Natural killer cell (primary cell): Measurements from ENCODE around the gene OBSCN. TPM values are rescaled to one million over a fixed set of nuclear protein-coding genes. Genes with fewer than 3 reads are reported as not detected.

Experiments used
- ATAC-seq, 3 donors: fragments of 150-1000 bp in 2 of 3; fragments of 200-7000 bp in 1 of 3; cut with Tn5 transposase; 1 replicate in 1 of 3; 2 replicates in 2 of 3; pipeline ENCODE4 v1.10.0; 2021; ENCODE audit warnings: mild to moderate bottlenecking in 2 of 3, moderate library complexity in 2 of 3
- DNase-seq, 2 donors: peaks; one replicate each; pipeline versions ENCODE4 v3.0.0 to v3.0.0-alpha.2; 2013 to 2021; ENCODE audit warnings: mixed read lengths in 1 of 2
- H3K27ac ChIP-seq: one replicate; pipeline ENCODE4 v1.5.1; 2013; ENCODE audit warnings: mild to moderate bottlenecking, low read length
- H3K27me3 ChIP-seq: one replicate; pipeline ENCODE4 v1.6.1; 2013; ENCODE audit warnings: low read length; ENCODE audit not compliant: control insufficient read depth, insufficient read depth
- H3K36me3 ChIP-seq: one replicate; pipeline ENCODE4 v1.6.1; 2013; ENCODE audit warnings: low read length; ENCODE audit not compliant: control insufficient read depth, insufficient read depth
- H3K4me1 ChIP-seq: one replicate; pipeline ENCODE4 v1.6.1; 2013; ENCODE audit warnings: low read length; ENCODE audit not compliant: control insufficient read depth, insufficient read depth
- H3K4me3 ChIP-seq: one replicate; pipeline ENCODE4 v1.5.1; 2013; ENCODE audit warnings: low read length
- H3K9me3 ChIP-seq: one replicate; pipeline ENCODE4 v1.6.1; 2013; ENCODE audit warnings: low read length; ENCODE audit not compliant: control insufficient read depth, insufficient read depth
- H3K27ac Mint-ChIP-seq, 2 donors: one replicate each; pipeline ENCODE4 v1.8.0; 2022; ENCODE audit warnings: mild to moderate bottlenecking in 2 of 2, mixed read lengths in 2 of 2, moderate library complexity in 1 of 2
- H3K27me3 Mint-ChIP-seq, 2 donors: one replicate each; pipeline ENCODE4 v1.8.0; 2022; ENCODE audit warnings: low read depth in 2 of 2, mixed read lengths in 2 of 2
- H3K36me3 Mint-ChIP-seq: one replicate; pipeline ENCODE4 v1.8.0; 2022; ENCODE audit warnings: mixed read lengths
- H3K4me1 Mint-ChIP-seq, 2 donors: one replicate each; pipeline ENCODE4 v1.8.0; 2022; ENCODE audit warnings: mixed read lengths in 2 of 2
- H3K4me3 Mint-ChIP-seq: one replicate; pipeline ENCODE4 v1.8.0; 2022; ENCODE audit warnings: mild to moderate bottlenecking, moderate library complexity, mixed read lengths
- H3K9me3 Mint-ChIP-seq, 2 donors: one replicate each; pipeline ENCODE4 v1.8.0; 2022; ENCODE audit warnings: mixed read lengths in 2 of 2
- WGBS: methylation state at CpG from one replicate; pipeline ENCODE4 v1.1.7; 2013; ENCODE audit warnings: missing lambda C conversion rate; ENCODE audit not compliant: insufficient coverage; 5-methylcytosine and 5-hydroxymethylcytosine counted together
- intact Hi-C: fragments of 100-400 bp; cut with micrococcal nuclease; formaldehyde crosslinking; loops from one replicate; pipeline ENCODE4 v1.14.2; 2022
- total RNA-seq, 4 donors: library from RNA; stranded (reverse); fragments of 120-200 nt in 1 of 4; gene quantifications; one replicate each; pipeline versions ENCODE4 v1.2.3 to v1.2.4, GENCODE V29; 2013 to 2022
- TF ChIP-seq, protein P1 (sequence below): fragments of 200-600 bp; IDR thresholded peaks from one replicate; pipeline ENCODE4 v1.8.0; 2022; ENCODE audit warnings: antibody characterized with exemption

Gene OBSCN
- total RNA-seq, 3 donors from 2014 or later (not counting 1 experiment from before 2014, with no cell fraction given), result 9.6 to 30.0 (median 14.3) TPM

DNA sequence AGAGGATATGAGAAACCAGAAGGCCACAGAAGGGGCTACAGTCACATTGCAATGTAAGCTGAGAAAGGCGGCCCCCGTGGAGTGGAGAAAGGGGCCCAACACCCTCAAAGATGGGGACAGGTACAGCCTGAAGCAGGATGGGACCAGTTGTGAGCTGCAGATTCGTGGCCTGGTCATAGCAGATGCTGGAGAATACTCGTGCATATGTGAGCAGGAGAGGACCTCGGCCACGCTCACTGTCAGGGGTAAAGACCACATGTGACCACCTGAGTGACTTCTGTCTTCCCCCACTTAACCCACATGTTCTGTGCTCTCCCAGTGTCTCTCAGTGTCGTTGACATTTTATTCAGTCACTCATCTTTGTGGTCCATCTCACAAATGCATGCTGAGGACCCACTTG, 92.1 kb downstream of the OBSCN start:
- no peaks in the 10 kb centered on the region for H3K4me1 Mint-ChIP-seq
- peaks cover 16% of the 10 kb centered on the region for H3K36me3 Mint-ChIP-seq
- H3K27ac Mint-ChIP-seq, result no peak overlapping the region
- no peak for ATAC-seq
- intact Hi-C loops, result no loop called here
- Histone ChIP-seq H3K4me1 (no peaks in the 10 kb centered on the region), H3K4me3 (no peak overlapping the region), H3K36me3 (no peaks in the 10 kb centered on the region), H3K9me3 (peaks cover 31% of the 10 kb centered on the region), H3K27me3 (no peaks in the 10 kb centered on the region), H3K27ac (no peak overlapping the region)
- no peaks in the 10 kb centered on the region for H3K27me3 Mint-ChIP-seq
- H3K4me3 Mint-ChIP-seq, result no peak overlapping the region
- 83% methylated on average over 7 of the region's 7 CpGs for whole genome bisulfite sequencing
- no peak for DNase-seq
- TF ChIP-seq, protein P1, sequence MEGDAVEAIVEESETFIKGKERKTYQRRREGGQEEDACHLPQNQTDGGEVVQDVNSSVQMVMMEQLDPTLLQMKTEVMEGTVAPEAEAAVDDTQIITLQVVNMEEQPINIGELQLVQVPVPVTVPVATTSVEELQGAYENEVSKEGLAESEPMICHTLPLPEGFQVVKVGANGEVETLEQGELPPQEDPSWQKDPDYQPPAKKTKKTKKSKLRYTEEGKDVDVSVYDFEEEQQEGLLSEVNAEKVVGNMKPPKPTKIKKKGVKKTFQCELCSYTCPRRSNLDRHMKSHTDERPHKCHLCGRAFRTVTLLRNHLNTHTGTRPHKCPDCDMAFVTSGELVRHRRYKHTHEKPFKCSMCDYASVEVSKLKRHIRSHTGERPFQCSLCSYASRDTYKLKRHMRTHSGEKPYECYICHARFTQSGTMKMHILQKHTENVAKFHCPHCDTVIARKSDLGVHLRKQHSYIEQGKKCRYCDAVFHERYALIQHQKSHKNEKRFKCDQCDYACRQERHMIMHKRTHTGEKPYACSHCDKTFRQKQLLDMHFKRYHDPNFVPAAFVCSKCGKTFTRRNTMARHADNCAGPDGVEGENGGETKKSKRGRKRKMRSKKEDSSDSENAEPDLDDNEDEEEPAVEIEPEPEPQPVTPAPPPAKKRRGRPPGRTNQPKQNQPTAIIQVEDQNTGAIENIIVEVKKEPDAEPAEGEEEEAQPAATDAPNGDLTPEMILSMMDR, result no peak
- peaks cover 13 to 19% of the 10 kb centered on the region in 2 donors for H3K9me3 Mint-ChIP-seq

DNA sequence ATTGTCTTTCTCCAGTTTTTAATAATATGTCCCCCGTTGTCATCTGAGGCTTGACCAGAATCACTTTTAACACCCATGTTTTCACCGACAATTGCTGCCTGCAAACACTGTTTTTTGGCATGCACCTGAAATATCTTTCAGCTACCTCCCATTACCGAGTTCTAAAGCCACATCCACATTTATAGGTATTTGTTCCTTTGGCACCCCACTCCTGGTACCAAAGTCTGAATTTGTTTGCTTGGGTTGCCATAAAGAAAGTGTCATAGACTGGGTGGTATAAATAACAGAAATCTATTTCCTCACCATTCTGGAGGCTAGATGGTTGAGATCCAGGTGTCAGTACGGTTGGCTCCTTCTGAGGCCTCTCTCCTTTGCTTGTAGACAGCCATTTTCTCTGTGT, 94.2 kb downstream of the OBSCN start:
- H3K27ac ChIP-seq, result no peak overlapping the region
- no peaks in the 10 kb centered on the region for H3K4me1 ChIP-seq
- Mint-ChIP-seq H3K9me3 (peaks cover 13 to 18% of the 10 kb centered on the region in 2 donors), H3K4me1 (no peaks in the 10 kb centered on the region), H3K4me3 (no peak overlapping the region), H3K36me3 (peaks cover 16% of the 10 kb centered on the region), H3K27ac (no peak overlapping the region), H3K27me3 (no peaks in the 10 kb centered on the region)
- ATAC-seq, result no peak
- H3K36me3 ChIP-seq, result no peaks in the 10 kb centered on the region
- peaks cover 31% of the 10 kb centered on the region for H3K9me3 ChIP-seq
- no peak overlapping the region for H3K4me3 ChIP-seq
- intact Hi-C loops, result no loop called here
- WGBS, result 95% methylated on average over 4 of the region's 4 CpGs
- TF ChIP-seq, protein P1, result no peak
- H3K27me3 ChIP-seq, result no peaks in the 10 kb centered on the region
- DNase-seq, result no peak

DNA sequence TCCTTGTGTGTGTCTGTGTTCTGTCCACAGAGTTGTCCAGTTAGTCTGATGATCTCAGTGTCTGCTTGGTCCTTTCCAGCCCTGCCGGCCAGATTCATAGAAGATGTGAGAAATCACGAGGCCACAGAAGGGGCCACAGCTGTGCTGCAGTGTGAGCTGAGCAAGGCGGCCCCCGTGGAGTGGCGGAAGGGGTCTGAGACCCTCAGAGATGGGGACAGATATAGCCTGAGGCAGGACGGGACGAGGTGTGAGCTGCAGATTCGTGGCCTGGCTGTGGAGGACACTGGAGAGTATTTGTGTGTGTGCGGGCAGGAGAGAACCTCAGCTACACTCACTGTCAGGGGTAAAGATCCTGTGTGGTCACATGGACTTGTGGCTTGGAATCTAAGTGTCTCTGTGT, 95.8 kb downstream of the OBSCN start:
- TF ChIP-seq, protein P1, result no peak
- Histone ChIP-seq H3K36me3 (no peaks in the 10 kb centered on the region), H3K27ac (no peak overlapping the region), H3K4me3 (no peak overlapping the region), H3K9me3 (peaks cover 23% of the 10 kb centered on the region), H3K4me1 (no peaks in the 10 kb centered on the region), H3K27me3 (no peaks in the 10 kb centered on the region)
- ATAC-seq, result no peak
- Mint-ChIP-seq H3K4me3 (no peak overlapping the region), H3K4me1 (no peaks in the 10 kb centered on the region), H3K36me3 (peaks cover 16% of the 10 kb centered on the region), H3K27ac (no peak overlapping the region), H3K9me3 (peaks cover 13 to 16% of the 10 kb centered on the region in 2 donors), H3K27me3 (no peaks in the 10 kb centered on the region)
- intact Hi-C loops, result no loop called here
- DNase-seq, result no peak
- WGBS, result 92% methylated on average over 9 of the region's 9 CpGs

DNA sequence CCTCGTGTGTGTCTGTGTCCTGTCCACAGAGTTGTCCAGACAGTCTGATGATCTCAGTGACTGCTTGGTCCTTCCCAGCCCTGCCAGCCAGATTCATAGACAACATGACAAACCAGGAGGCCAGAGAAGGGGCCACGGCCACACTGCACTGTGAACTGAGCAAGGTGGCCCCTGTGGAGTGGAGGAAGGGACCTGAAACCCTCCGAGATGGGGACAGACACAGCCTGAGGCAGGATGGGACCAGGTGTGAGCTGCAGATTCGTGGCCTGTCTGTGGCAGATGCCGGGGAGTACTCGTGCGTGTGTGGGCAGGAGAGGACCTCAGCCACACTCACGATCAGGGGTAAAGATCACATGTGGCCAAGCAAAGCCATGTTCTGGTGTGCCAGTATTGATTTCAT, 96.4 kb downstream of the OBSCN start:
- Mint-ChIP-seq H3K4me3 (no peak overlapping the region), H3K27me3 (no peaks in the 10 kb centered on the region), H3K9me3 (peaks cover 13 to 16% of the 10 kb centered on the region in 2 donors), H3K4me1 (no peaks in the 10 kb centered on the region), H3K27ac (no peak overlapping the region), H3K36me3 (peaks cover 16% of the 10 kb centered on the region)
- Histone ChIP-seq H3K4me1 (no peaks in the 10 kb centered on the region), H3K36me3 (no peaks in the 10 kb centered on the region), H3K27me3 (no peaks in the 10 kb centered on the region), H3K27ac (no peak overlapping the region), H3K4me3 (no peak overlapping the region), H3K9me3 (peaks cover 23% of the 10 kb centered on the region)
- DNase-seq (no peak), ATAC-seq (no peak)
- 86% methylated on average over 8 of the region's 8 CpGs for WGBS
- intact Hi-C loops, result no loop called here
- TF ChIP-seq, protein P1, result no peak
